DMS 273 treated with DMSO at 0.1 percent for 48 hours (cell line): ENCODE data around the gene MINDY4.

Source experiments
- DNase-seq: peaks from one replicate; lab custom pipeline; 2025; lab: John Stamatoyannopoulos, UW

The MINDY4 gene

GRCh38 chr7:30743371-30744074, 27.7 kb upstream of the MINDY4 start:
- DNase-seq = no peak

- DNase-seq = no peak
These were observed 27.2 kb upstream of the MINDY4 start for GRCh38 chr7:30744075-30744417.

- no peak for DNase-seq
These were observed 25.8 kb upstream of the MINDY4 start for GRCh38 chr7:30745261-30745941.

- DNase-seq = no peak
These were observed 21.2 kb upstream of the MINDY4 start for GRCh38 chr7:30750010-30750409.

- DNase-seq = peak; percentile 100
These were observed 20.2 kb upstream of the MINDY4 start for GRCh38 chr7:30750683-30751650.

GRCh38 chr7:30751696-30752273, 19.4 kb upstream of the MINDY4 start, which contains the start of gene INMT:
Gene INMT (plus strand): TSS chr7:30752135. CDS start chr7:30752151, 16 bp downstream.
- DNase-seq = no peak

- DNase-seq = no peak
These were observed 18.7 kb upstream of the MINDY4 start for GRCh38 chr7:30752484-30752883.

- DNase-seq = peak; percentile 79
These were observed 18.2 kb upstream of the MINDY4 start for GRCh38 chr7:30752979-30753378.

GRCh38 chr7:30754315-30754877, 16.8 kb upstream of the MINDY4 start:
- DNase-seq = no peak

- no peak for DNase-seq
These were observed 15.6 kb upstream of the MINDY4 start for GRCh38 chr7:30755384-30756154.

- DNase-seq = no peak
These were observed 13.9 kb upstream of the MINDY4 start for GRCh38 chr7:30757342-30757692.

- DNase-seq = no peak
These were observed 10.6 kb upstream of the MINDY4 start for GRCh38 chr7:30760514-30761213.

- DNase-seq = no peak
These were observed 9.7 kb upstream of the MINDY4 start for GRCh38 chr7:30761214-30762156.

GRCh38 chr7:30764030-30764975, 6.9 kb upstream of the MINDY4 start:
- DNase-seq = no peak

GRCh38 chr7:30765408-30765807, 5.8 kb upstream of the MINDY4 start:
- DNase-seq = no peak

- DNase-seq = no peak
These were observed 408 bp upstream of the MINDY4 start for GRCh38 chr7:30770845-30771173.

GRCh38 chr7:30771880-30772425, 736 bp downstream of the MINDY4 start:
- peak; percentile 50 for DNase-seq

GRCh38 chr7:30772984-30773383, 1.8 kb downstream of the MINDY4 start:
- no peak for DNase-seq
